ENCODE data around the gene EIF4G1.

EIF4G1 gene

DNA sequence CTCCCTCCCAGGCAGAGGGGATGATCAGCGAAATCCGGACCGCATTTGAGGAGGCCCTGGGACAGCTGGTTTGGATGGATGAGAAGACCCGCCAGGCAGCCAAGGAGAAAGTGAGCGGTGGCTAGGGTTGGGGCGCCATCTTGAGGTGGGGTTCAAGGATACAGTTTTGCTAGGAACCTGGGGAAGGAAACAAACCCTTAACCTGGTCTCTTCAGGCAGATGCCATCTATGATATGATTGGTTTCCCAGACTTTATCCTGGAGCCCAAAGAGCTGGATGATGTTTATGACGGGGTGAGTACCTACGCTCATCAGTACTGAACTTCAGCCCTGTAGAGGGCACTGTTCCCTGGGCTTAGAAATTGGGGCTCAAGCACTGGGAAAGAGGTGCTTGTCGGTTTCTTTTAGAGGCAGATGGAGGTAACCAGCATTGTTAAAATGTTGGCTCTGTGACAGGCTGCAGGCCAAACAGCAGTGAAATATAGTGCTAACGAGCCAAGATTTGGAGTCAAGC lies 24.9 kb upstream of the EIF4G1 start:
- Histone ChIP-seq H3K9ac (ENCODE audit: low read length in 2 of 2) (no peak overlapping the region), H3K36me3 (ENCODE audit: control insufficient read depth in 2 of 2, insufficient read depth in 2 of 2, low read length in 2 of 2) (no peaks in the 10 kb centered on the region), H3K27ac (ENCODE audit: low read length) (no peak overlapping the region), H3K4me1 (ENCODE audit: control insufficient read depth, insufficient read depth, low read length) (no peaks in the 10 kb centered on the region), H3K27me3 (ENCODE audit: control insufficient read depth in 1 of 2, insufficient read depth in 2 of 2, low read length in 2 of 2) (peaks cover 0 to 9% of the 10 kb centered on the region in 2 donors), H3K4me3 (ENCODE audit: low read length in 2 of 2) (no peak overlapping the region), H3K9me3 (ENCODE audit: control insufficient read depth in 2 of 2, low read length in 2 of 2) (no peaks in the 10 kb centered on the region)

DNA sequence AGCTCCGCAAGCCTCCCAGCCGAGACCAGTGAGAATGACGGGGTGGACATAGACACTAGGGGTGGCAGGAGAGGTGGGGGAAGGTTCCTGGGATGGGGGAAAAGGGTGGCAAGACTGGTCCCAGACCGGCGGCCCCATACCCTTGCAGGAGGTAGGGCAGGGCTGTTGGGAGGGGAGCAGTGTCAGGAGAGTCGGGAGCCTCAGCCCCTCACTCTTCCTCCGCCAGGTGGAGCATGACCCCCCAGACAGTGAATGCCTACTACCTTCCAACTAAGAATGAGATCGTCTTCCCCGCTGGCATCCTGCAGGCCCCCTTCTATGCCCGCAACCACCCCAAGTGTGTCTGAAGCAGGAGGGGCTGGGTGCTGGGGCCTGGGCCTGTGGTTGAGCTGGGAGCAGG lies 24.1 kb upstream of the EIF4G1 start:
- H3K36me3 ChIP-seq (ENCODE audit: control insufficient read depth in 2 of 2, insufficient read depth in 2 of 2, low read length in 2 of 2), result no peaks in the 10 kb centered on the region
- H3K9me3 ChIP-seq (ENCODE audit: control insufficient read depth in 2 of 2, low read length in 2 of 2), result no peaks in the 10 kb centered on the region
- no peak overlapping the region for H3K9ac ChIP-seq (ENCODE audit: low read length in 2 of 2)
- no peak overlapping the region for H3K27ac ChIP-seq (ENCODE audit: low read length)
- H3K27me3 ChIP-seq (ENCODE audit: control insufficient read depth in 1 of 2, insufficient read depth in 2 of 2, low read length in 2 of 2), result peaks cover 0 to 7% of the 10 kb centered on the region in 2 donors
- H3K4me1 ChIP-seq (ENCODE audit: control insufficient read depth, insufficient read depth, low read length), result no peaks in the 10 kb centered on the region
- H3K4me3 ChIP-seq (ENCODE audit: low read length in 2 of 2), result no peak overlapping the region

DNA sequence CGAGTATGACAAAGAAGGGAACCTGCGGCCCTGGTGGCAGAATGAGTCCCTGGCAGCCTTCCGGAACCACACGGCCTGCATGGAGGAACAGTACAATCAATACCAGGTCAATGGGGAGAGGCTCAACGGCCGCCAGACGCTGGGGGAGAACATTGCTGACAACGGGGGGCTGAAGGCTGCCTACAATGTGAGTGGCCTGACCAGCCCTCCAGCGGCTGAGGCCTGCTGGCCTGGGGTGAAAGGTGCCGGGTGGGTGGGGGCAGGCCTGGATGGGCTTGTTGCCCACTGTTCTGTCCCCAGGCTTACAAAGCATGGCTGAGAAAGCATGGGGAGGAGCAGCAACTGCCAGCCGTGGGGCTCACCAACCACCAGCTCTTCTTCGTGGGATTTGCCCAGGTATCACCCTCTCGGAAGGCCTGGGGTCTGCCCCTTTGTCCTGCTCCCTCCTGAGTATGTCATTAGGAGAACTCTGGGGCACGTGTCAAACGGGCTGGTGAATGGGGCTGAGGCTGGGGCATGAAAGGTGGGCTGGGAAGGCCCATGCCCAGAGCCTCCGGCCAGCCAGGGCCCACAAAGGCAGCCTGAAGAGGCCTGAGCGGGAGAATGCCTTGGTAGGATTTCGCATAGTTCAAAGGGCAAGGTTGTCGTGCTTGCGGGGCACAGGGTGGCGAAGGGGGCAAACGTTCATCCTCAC lies 23.2 kb upstream of the EIF4G1 start:
- Histone ChIP-seq H3K36me3 (ENCODE audit: control insufficient read depth in 2 of 2, insufficient read depth in 2 of 2, low read length in 2 of 2) (no peaks in the 10 kb centered on the region), H3K4me1 (ENCODE audit: control insufficient read depth, insufficient read depth, low read length) (no peaks in the 10 kb centered on the region), H3K27ac (ENCODE audit: low read length) (no peak overlapping the region), H3K4me3 (ENCODE audit: low read length in 2 of 2) (no peak overlapping the region), H3K9me3 (ENCODE audit: control insufficient read depth in 2 of 2, low read length in 2 of 2) (no peaks in the 10 kb centered on the region), H3K9ac (ENCODE audit: low read length in 2 of 2) (no peak overlapping the region), H3K27me3 (ENCODE audit: control insufficient read depth in 1 of 2, insufficient read depth in 2 of 2, low read length in 2 of 2) (peaks cover 0 to 7% of the 10 kb centered on the region in 2 donors)

DNA sequence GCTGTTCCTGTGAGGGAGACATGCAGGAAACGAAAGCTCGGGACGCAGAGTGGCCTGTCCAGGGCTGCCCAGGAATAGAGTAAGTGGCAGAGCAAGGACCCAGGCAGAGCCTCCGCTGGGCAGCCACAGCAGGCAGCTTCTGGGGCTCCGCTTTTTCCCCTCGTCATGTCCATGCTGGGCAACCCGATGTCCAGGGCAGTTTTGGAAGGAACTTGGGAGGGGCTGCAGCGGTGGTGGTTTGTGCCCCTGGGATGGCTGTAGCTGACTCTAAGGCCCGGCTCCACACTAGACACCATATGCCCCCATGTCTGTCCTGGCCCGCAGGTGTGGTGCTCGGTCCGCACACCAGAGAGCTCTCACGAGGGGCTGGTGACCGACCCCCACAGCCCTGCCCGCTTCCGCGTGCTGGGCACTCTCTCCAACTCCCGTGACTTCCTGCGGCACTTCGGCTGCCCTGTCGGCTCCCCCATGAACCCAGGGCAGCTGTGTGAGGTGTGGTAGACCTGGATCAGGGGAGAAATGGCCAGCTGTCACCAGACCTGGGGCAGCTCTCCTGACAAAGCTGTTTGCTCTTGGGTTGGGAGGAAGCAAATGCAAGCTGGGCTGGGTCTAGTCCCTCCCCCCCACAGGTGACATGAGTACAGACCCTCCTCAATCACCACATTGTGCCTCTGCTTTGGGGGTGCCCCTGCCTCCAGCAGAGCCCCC lies 22.5 kb upstream of the EIF4G1 start:
- Histone ChIP-seq H3K9ac (ENCODE audit: low read length in 2 of 2) (no peak overlapping the region), H3K36me3 (ENCODE audit: control insufficient read depth in 2 of 2, insufficient read depth in 2 of 2, low read length in 2 of 2) (no peaks in the 10 kb centered on the region), H3K4me1 (ENCODE audit: control insufficient read depth, insufficient read depth, low read length) (no peaks in the 10 kb centered on the region), H3K9me3 (ENCODE audit: control insufficient read depth in 2 of 2, low read length in 2 of 2) (no peaks in the 10 kb centered on the region), H3K27me3 (ENCODE audit: control insufficient read depth in 1 of 2, insufficient read depth in 2 of 2, low read length in 2 of 2) (peaks cover 0 to 7% of the 10 kb centered on the region in 2 donors), H3K27ac (ENCODE audit: low read length) (no peak overlapping the region), H3K4me3 (ENCODE audit: low read length in 2 of 2) (no peak overlapping the region)

- Histone ChIP-seq H3K9ac (ENCODE audit: low read length in 2 of 2) (no peak overlapping the region), H3K36me3 (ENCODE audit: control insufficient read depth in 2 of 2, insufficient read depth in 2 of 2, low read length in 2 of 2) (peaks cover 3 to 4% of the 10 kb centered on the region in 2 donors), H3K27ac (ENCODE audit: low read length) (no peak overlapping the region), H3K4me1 (ENCODE audit: control insufficient read depth, insufficient read depth, low read length) (peaks cover 13% of the 10 kb centered on the region), H3K9me3 (ENCODE audit: control insufficient read depth in 2 of 2, low read length in 2 of 2) (no peaks in the 10 kb centered on the region), H3K4me3 (ENCODE audit: low read length in 2 of 2) (no peak overlapping the region), H3K27me3 (ENCODE audit: control insufficient read depth in 1 of 2, insufficient read depth in 2 of 2, low read length in 2 of 2) (peaks cover 0 to 2% of the 10 kb centered on the region in 2 donors)
These were observed 18.6 kb upstream of the EIF4G1 start for GRCh38 chr3:184295771-184296170.

GRCh38 chr3:184296616-184297015 lies 17.8 kb upstream of the EIF4G1 start:
- H3K4me3 ChIP-seq (ENCODE audit: low read length in 2 of 2), result no peak overlapping the region
- no peaks in the 10 kb centered on the region for H3K27me3 ChIP-seq (ENCODE audit: control insufficient read depth in 1 of 2, insufficient read depth in 2 of 2, low read length in 2 of 2)
- no peak overlapping the region for H3K9ac ChIP-seq (ENCODE audit: low read length in 2 of 2)
- H3K4me1 ChIP-seq (ENCODE audit: control insufficient read depth, insufficient read depth, low read length), result peaks cover 14% of the 10 kb centered on the region
- no peaks in the 10 kb centered on the region for H3K9me3 ChIP-seq (ENCODE audit: control insufficient read depth in 2 of 2, low read length in 2 of 2)
- H3K36me3 ChIP-seq (ENCODE audit: control insufficient read depth in 2 of 2, insufficient read depth in 2 of 2, low read length in 2 of 2), result peaks cover 8 to 9% of the 10 kb centered on the region in 2 donors
- H3K27ac ChIP-seq (ENCODE audit: low read length), result no peak overlapping the region

GRCh38 chr3:184298759-184299487 lies 15.5 kb upstream of the EIF4G1 start, which contains the start of gene PSMD2:
Gene PSMD2 (plus strand): TSS chr3:184299241. CDS start chr3:184299267, 26 bp downstream.
- no peaks in the 10 kb centered on the region for H3K9me3 ChIP-seq (ENCODE audit: control insufficient read depth in 2 of 2, low read length in 2 of 2)
- H3K27ac ChIP-seq (ENCODE audit: low read length), result peak within 1 kb of the TSS; percentile 82
- H3K4me1 ChIP-seq (ENCODE audit: control insufficient read depth, insufficient read depth, low read length), result peaks cover 14% of the 10 kb centered on the region
- H3K36me3 ChIP-seq (ENCODE audit: control insufficient read depth in 2 of 2, insufficient read depth in 2 of 2, low read length in 2 of 2), result peaks cover 31 to 32% of the 10 kb centered on the region in 2 donors
- H3K4me3 ChIP-seq (ENCODE audit: low read length in 2 of 2), result peak within 1 kb of the TSS; percentile 93 to 100
- peak within 1 kb of the TSS; percentile 94 to 98 for H3K9ac ChIP-seq (ENCODE audit: low read length in 2 of 2)
- H3K27me3 ChIP-seq (ENCODE audit: control insufficient read depth in 1 of 2, insufficient read depth in 2 of 2, low read length in 2 of 2), result no peaks in the 10 kb centered on the region

DNA sequence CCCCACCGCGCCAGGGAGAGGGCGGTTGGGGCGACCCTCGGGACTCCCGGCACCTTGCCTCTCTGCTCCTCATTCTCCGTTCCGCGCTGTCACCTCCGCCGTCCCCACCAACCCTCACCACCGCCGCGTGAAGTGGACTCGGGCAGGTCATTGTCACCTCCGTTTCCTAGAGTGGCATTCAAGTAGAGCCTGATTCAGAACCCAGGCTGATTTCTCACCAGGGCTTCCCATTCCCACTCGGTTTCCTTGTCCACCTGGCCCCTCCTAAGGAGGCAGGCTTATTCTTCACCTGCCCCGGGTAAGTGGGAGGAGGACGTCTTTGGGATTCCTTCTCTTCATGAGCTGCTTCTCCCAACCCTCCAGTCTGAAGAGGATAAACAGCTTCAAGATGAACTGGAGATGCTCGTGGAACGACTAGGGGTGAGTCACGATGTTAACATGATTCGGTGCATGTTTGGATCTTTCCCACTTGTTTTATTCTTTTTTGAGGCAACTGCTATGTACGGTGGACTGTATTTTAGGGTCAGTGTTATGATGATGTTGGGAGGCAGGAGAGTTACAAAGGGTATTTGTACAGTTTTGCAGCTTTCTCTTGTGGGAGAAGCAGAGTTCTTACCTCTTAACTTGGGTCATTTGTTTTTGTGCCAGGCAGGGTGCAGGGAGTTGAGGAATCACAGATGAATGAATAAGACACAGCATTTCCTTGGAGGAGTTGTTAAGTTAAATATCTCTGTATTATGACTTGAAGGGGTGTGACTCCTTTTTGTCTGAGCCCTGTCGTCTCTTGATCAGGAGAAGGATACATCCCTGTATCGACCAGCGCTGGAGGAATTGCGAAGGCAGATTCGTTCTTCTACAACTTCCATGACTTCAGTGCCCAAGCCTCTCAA lies 14.7 kb upstream of the EIF4G1 start:
- H3K27me3 ChIP-seq (ENCODE audit: control insufficient read depth in 1 of 2, insufficient read depth in 2 of 2, low read length in 2 of 2), result no peaks in the 10 kb centered on the region
- no peaks in the 10 kb centered on the region for H3K9me3 ChIP-seq (ENCODE audit: control insufficient read depth in 2 of 2, low read length in 2 of 2)
- H3K4me3 ChIP-seq (ENCODE audit: low read length in 2 of 2), result peak overlapping the region; percentile 93 to 100
- peaks cover 37 to 38% of the 10 kb centered on the region in 2 donors for H3K36me3 ChIP-seq (ENCODE audit: control insufficient read depth in 2 of 2, insufficient read depth in 2 of 2, low read length in 2 of 2)
- H3K4me1 ChIP-seq (ENCODE audit: control insufficient read depth, insufficient read depth, low read length), result peaks cover 14% of the 10 kb centered on the region
- H3K27ac ChIP-seq (ENCODE audit: low read length), result no peak overlapping the region
- peak overlapping the region; percentile 91 to 94 for H3K9ac ChIP-seq (ENCODE audit: low read length in 2 of 2)

DNA sequence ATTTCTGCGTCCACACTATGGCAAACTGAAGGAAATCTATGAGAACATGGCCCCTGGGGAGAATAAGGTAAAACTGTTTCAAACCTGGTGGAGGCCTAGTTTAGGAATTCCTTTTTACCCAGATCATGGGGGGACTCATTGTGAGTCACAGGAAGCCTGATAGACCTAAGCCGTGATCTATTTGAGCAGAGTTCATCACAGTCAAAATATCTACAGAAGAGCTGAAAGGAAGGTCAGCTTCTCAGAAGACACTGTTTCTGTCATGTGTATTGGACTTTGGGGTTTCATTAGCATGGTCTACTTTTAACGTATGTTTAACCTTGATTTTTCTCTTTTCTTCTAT lies 14.1 kb upstream of the EIF4G1 start:
- Histone ChIP-seq H3K27ac (ENCODE audit: low read length) (no peak overlapping the region), H3K9me3 (ENCODE audit: control insufficient read depth in 2 of 2, low read length in 2 of 2) (no peaks in the 10 kb centered on the region), H3K4me1 (ENCODE audit: control insufficient read depth, insufficient read depth, low read length) (peaks cover 14% of the 10 kb centered on the region), H3K4me3 (ENCODE audit: low read length in 2 of 2) (peak overlapping the region; percentile 93 to 100), H3K36me3 (ENCODE audit: control insufficient read depth in 2 of 2, insufficient read depth in 2 of 2, low read length in 2 of 2) (peaks cover 40% of the 10 kb centered on the region in 2 donors), H3K27me3 (ENCODE audit: control insufficient read depth in 1 of 2, insufficient read depth in 2 of 2, low read length in 2 of 2) (no peaks in the 10 kb centered on the region), H3K9ac (ENCODE audit: low read length in 2 of 2) (peak overlapping the region; percentile 91 to 94)

- Histone ChIP-seq H3K9ac (ENCODE audit: low read length in 2 of 2) (no peak overlapping the region), H3K36me3 (ENCODE audit: control insufficient read depth in 2 of 2, insufficient read depth in 2 of 2, low read length in 2 of 2) (peaks cover 67 to 72% of the 10 kb centered on the region in 2 donors), H3K27me3 (ENCODE audit: control insufficient read depth in 1 of 2, insufficient read depth in 2 of 2, low read length in 2 of 2) (no peaks in the 10 kb centered on the region), H3K9me3 (ENCODE audit: control insufficient read depth in 2 of 2, low read length in 2 of 2) (no peaks in the 10 kb centered on the region), H3K27ac (ENCODE audit: low read length) (no peak overlapping the region), H3K4me3 (ENCODE audit: low read length in 2 of 2) (no peak overlapping the region), H3K4me1 (ENCODE audit: control insufficient read depth, insufficient read depth, low read length) (peaks cover 3% of the 10 kb centered on the region)
These were observed 8.8 kb upstream of the EIF4G1 start for GRCh38 chr3:184305577-184305976.

Data from stomach smooth muscle (tissue), 2 donors.